Measurements from ENCODE around the gene OGFOD3. TPM values are rescaled to one million over a fixed set of nuclear protein-coding genes. Genes with fewer than 3 reads are reported as not detected.

The OGFOD3 gene
- total and polyA plus RNA-seq, 8 donors, result 22.7 to 37.9 (median 27.3) TPM

- Histone ChIP-seq H3K27me3 (no peaks in the 10 kb centered on the region), H3K9me3 (no peaks in the 10 kb centered on the region), H3K27ac (no peak overlapping the region), H3K4me3 (no peak overlapping the region), H3K36me3 (peaks cover 0 to 38% of the 10 kb centered on the region in 2 donors), H3K4me1 (no peaks in the 10 kb centered on the region)
- intact Hi-C loops (cut with DNase I), result no loop called here
- DNase-seq, result no peak
- ATAC-seq, result no peak
- TF ChIP-seq CTCF (IDR thresholded peaks at IDR 0.05), result no peak
These were observed 15.3 kb upstream of the OGFOD3 start for GRCh38 chr17:82433560-82434215.

- Histone ChIP-seq H3K9me3 (no peaks in the 10 kb centered on the region), H3K27me3 (no peaks in the 10 kb centered on the region), H3K27ac (no peak overlapping the region), H3K36me3 (peaks cover 0 to 29% of the 10 kb centered on the region in 2 donors), H3K4me3 (no peak overlapping the region), H3K4me1 (no peaks in the 10 kb centered on the region)
- TF ChIP-seq CTCF (IDR thresholded peaks at IDR 0.05), result no peak
- no peak for ATAC-seq
- no peak for DNase-seq
- intact Hi-C loops (cut with DNase I), result no loop called here
These were observed 13.6 kb upstream of the OGFOD3 start for GRCh38 chr17:82432017-82432416.

GRCh38 chr17:82429824-82430223 is 11.4 kb upstream of the OGFOD3 start:
- Histone ChIP-seq H3K36me3 (peaks cover 0 to 10% of the 10 kb centered on the region in 2 donors), H3K4me3 (no peak overlapping the region), H3K9me3 (no peaks in the 10 kb centered on the region), H3K27me3 (no peaks in the 10 kb centered on the region), H3K27ac (no peak overlapping the region), H3K4me1 (no peaks in the 10 kb centered on the region)
- no peak for TF ChIP-seq CTCF (IDR thresholded peaks at IDR 0.05)
- ATAC-seq, result no peak
- intact Hi-C loops (cut with DNase I), result no loop called here
- DNase-seq, result peak in 1 of 4 donors; percentile 25

- no peaks in the 10 kb centered on the region for H3K27me3 ChIP-seq
- intact Hi-C loops (cut with DNase I), result no loop called here
- no peak for TF ChIP-seq CTCF (IDR thresholded peaks at IDR 0.05)
- DNase-seq (peak in 1 of 4 donors; percentile 43), ATAC-seq (no peak)
- H3K9me3 ChIP-seq, result no peaks in the 10 kb centered on the region
- H3K36me3 ChIP-seq, result peaks cover 0 to 3% of the 10 kb centered on the region in 2 donors
- H3K4me1 ChIP-seq, result no peaks in the 10 kb centered on the region
- H3K4me3 ChIP-seq, result no peak overlapping the region
- no peak overlapping the region for H3K27ac ChIP-seq
These were observed 10.2 kb upstream of the OGFOD3 start for GRCh38 chr17:82428546-82428945.

GRCh38 chr17:82424863-82425159 is 6.4 kb upstream of the OGFOD3 start:
- no peak overlapping the region for H3K27ac ChIP-seq
- ATAC-seq (no peak), DNase-seq (no peak)
- TF ChIP-seq CTCF (IDR thresholded peaks at IDR 0.05), result no peak
- H3K9me3 ChIP-seq, result no peaks in the 10 kb centered on the region
- peaks cover 0 to 18% of the 10 kb centered on the region in 2 donors for H3K36me3 ChIP-seq
- intact Hi-C loops (cut with DNase I), result no loop called here
- peaks cover 0 to 4% of the 10 kb centered on the region in 2 donors for H3K4me1 ChIP-seq
- no peaks in the 10 kb centered on the region for H3K27me3 ChIP-seq
- no peak overlapping the region for H3K4me3 ChIP-seq

All from left lung (tissue), 10 donors.